K562 (cell line): ENCODE data around the gene STIM1. TPM values are rescaled to one million over a fixed set of nuclear protein-coding genes. Genes with fewer than 3 reads are reported as not detected.

Experiments used
- BRCA1 ChIP-seq, 2 experiments: fragments of 450-650 bp in 1 of 2; sonication (generic) in 1 of 2; formaldehyde crosslinking in 1 of 2; IDR thresholded peaks; 2 replicates each; pipeline versions ENCODE4 v1.5.0 to v1.6.1; 2017 to 2020; ENCODE audit warnings: mild to moderate bottlenecking in 1 of 2, missing genetic modification reagents in 1 of 2
- CHCHD3 ChIP-seq: fragments of 250-450 bp; sonication (Bioruptor Pico); IDR thresholded peaks from 2 replicates; pipeline ENCODE4 v2.1.2; 2022; ENCODE audit warnings: mild to moderate bottlenecking
- CXXC5 ChIP-seq: fragments of 250-450 bp; sonication (Bioruptor Pico); IDR thresholded peaks from 2 replicates; pipeline ENCODE4 v1.8.0; 2022; ENCODE audit warnings: inconsistent platforms, mild to moderate bottlenecking, moderate library complexity
- HDAC2 ChIP-seq: fragments of 450-650 bp; IDR thresholded peaks from 2 replicates; pipeline ENCODE4 v1.6.1; 2016; ENCODE audit warnings: mild to moderate bottlenecking
- MCM7 ChIP-seq, 2 experiments: fragments of 450-650 bp; IDR thresholded peaks; 2 replicates each; pipeline ENCODE4 v1.6.1; 2016 to 2018
- NFRKB ChIP-seq: fragments of 450-650 bp; IDR thresholded peaks from 2 replicates; pipeline ENCODE4 v1.6.1; 2016; ENCODE audit warnings: low read depth
- POLR2AphosphoS2 ChIP-seq: IDR thresholded peaks from 2 replicates; pipeline ENCODE4 v1.6.1; 2012; ENCODE audit warnings: low read length, improper control_type of control experiment
- PTTG1 ChIP-seq: fragments of 450-650 bp; IDR thresholded peaks from 2 replicates; pipeline ENCODE4 v1.6.1; 2016; ENCODE audit warnings: low read depth, mild to moderate bottlenecking, missing genetic modification characterization, missing compliant biosample characterization
- PURB ChIP-seq: sonication (generic); formaldehyde crosslinking; IDR thresholded peaks from 2 replicates; pipeline ENCODE4 v1.9.0; 2021; ENCODE audit warnings: low read depth, mild to moderate bottlenecking, missing genetic modification reagents
- ZC3H4 ChIP-seq: sonication (generic); formaldehyde crosslinking; IDR thresholded peaks from 2 replicates; pipeline ENCODE4 v1.9.0; 2021; ENCODE audit warnings: missing genetic modification reagents, borderline replicate concordance
- ZKSCAN1 ChIP-seq: fragments of 150-350 bp; IDR thresholded peaks from 2 replicates; pipeline ENCODE4 v1.6.1; 2016; ENCODE audit warnings: low read depth, low read length
- polyA plus RNA-seq, 8 experiments: library from polyadenylated mRNA; depleted of rRNA in 4 of 8; stranded (reverse) in 5 of 8; unstranded in 3 of 8; fragments of >200 nt; fragmentation: Nextera tagmentation in 2 of 8; fragmentation: Illumina TruSeq in 1 of 8; extraction: Ambion mirVana in 2 of 8; extraction: Trizol in 1 of 8; gene quantifications; 2 replicates each; pipeline versions ENCODE4 v1.2.1 to v1.2.3, GENCODE V29; 2011 to 2014; ENCODE audit warnings: inconsistent platforms in 1 of 8, missing spikeins in 1 of 8
- total RNA-seq, 7 experiments: library from RNA; depleted of rRNA in 6 of 7; stranded (reverse); fragments of >200 nt in 6 of 7; fragmentation: Illumina TruSeq in 2 of 7; extraction: Trizol in 2 of 7; gene quantifications; 2 replicates each; pipeline versions ENCODE4 v1.2.1 to v1.2.3, GENCODE V29; 2011 to 2021; ENCODE audit warnings: low replicate concordance in 1 of 7
- TF ChIP-seq, protein P1 (sequence below): sonication (generic); IDR thresholded peaks from 2 replicates; pipeline ENCODE4 v1.6.1; 2016
- TF ChIP-seq, protein P2 (sequence below): fragments of 250-450 bp; sonication (Bioruptor Pico); IDR thresholded peaks from 2 replicates; pipeline ENCODE4 v1.9.0; 2021; ENCODE audit warnings: mild to moderate bottlenecking
- TF ChIP-seq, protein P3 (sequence below): fragments of 450-650 bp; IDR thresholded peaks from 2 replicates; pipeline ENCODE4 v1.7.0; 2016; ENCODE audit warnings: borderline replicate concordance

STIM1 gene
- total and polyA plus RNA-seq, 9 of the 15 experiments (the other 6 are each of a cell fraction or from before 2014, with no cell fraction given): 7.7 to 50.5 (median 22.5) TPM

DNA sequence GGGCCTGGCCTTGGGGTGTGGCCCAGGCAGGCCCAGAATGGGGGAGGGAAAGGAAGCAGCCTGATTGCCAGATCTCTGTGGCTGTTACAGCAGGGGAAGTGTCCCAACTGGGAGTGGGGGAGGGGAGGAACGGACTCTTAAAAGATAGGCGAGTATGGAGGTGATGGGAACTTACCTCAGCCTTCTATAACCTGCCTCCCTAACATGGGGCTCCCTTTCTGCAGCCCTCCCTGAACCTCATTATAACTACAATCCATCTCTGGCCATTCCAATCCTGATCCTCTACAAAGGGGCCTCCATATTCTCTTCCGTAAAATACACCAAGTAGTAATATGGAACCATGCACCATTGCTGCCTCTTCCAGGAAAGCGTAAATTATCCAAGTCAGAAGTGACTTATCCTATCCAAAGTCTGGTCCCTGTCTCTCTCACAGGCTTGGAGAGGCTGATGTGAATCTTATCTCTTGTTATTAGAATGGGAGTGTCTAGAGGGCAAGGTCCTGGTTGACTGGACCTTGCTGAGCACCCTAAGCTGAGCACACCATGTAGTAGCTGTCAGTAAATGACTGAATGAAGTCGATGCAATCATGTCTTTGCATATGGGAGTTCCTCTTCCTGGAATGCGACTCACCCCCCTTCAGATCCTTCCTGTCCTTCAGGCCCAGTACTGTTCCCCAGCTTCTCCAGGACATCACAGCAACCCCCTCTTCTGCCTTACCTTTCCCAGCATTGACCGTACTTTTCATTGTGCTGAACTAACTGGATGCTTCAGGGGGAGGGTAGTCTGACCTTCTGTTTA lies 20.6 kb upstream of the STIM1 start (continued):
- TF ChIP-seq PTTG1 (tag) (no peak), BRCA1 (IDR thresholded peaks at IDR 0.05) (no peak), BRCA1 (CRISPR knock-in tag; IDR thresholded peaks at IDR 0.05) (no peak), PURB (CRISPR knock-in tag) (no peak), MCM7 (IDR thresholded peaks at IDR 0.05) (no peak), CHCHD3 (CRISPR knock-in tag) (no peak), ZKSCAN1 (peak; percentile 77), ZC3H4 (CRISPR knock-in tag) (no peak), CXXC5 (peak; percentile 75), POLR2AphosphoS2 (no peak; the same call in 1 of the 2 replicates), HDAC2 (peak; percentile 54; the same call in 1 of the 2 replicates), NFRKB (peak; percentile 55; the same call in 1 of the 2 replicates)
- TF ChIP-seq, protein P1, sequence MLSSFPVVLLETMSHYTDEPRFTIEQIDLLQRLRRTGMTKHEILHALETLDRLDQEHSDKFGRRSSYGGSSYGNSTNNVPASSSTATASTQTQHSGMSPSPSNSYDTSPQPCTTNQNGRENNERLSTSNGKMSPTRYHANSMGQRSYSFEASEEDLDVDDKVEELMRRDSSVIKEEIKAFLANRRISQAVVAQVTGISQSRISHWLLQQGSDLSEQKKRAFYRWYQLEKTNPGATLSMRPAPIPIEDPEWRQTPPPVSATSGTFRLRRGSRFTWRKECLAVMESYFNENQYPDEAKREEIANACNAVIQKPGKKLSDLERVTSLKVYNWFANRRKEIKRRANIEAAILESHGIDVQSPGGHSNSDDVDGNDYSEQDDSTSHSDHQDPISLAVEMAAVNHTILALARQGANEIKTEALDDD: peak; percentile 77
- TF ChIP-seq, protein P2, sequence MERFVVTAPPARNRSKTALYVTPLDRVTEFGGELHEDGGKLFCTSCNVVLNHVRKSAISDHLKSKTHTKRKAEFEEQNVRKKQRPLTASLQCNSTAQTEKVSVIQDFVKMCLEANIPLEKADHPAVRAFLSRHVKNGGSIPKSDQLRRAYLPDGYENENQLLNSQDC (CRISPR knock-in tag): no peak
- TF ChIP-seq, protein P3, sequence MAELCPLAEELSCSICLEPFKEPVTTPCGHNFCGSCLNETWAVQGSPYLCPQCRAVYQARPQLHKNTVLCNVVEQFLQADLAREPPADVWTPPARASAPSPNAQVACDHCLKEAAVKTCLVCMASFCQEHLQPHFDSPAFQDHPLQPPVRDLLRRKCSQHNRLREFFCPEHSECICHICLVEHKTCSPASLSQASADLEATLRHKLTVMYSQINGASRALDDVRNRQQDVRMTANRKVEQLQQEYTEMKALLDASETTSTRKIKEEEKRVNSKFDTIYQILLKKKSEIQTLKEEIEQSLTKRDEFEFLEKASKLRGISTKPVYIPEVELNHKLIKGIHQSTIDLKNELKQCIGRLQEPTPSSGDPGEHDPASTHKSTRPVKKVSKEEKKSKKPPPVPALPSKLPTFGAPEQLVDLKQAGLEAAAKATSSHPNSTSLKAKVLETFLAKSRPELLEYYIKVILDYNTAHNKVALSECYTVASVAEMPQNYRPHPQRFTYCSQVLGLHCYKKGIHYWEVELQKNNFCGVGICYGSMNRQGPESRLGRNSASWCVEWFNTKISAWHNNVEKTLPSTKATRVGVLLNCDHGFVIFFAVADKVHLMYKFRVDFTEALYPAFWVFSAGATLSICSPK: 0 out of 2 replicates have a peak, but pooled peaks have one; percentile 26
